Measurements from ENCODE around the gene NTSR2.
"Not testable (repeated sequence)": the region's sequence is repeated elsewhere in the genome, so short reads cannot be mapped to it uniquely, and the experiment has no call there.

Gene NTSR2

GRCh38 chr2:11674983-11675382 is 5.0 kb upstream of the NTSR2 start:
- no peak overlapping the region for H3K4me3 ChIP-seq (ENCODE audit: low read depth, low read length)
- H3K27me3 ChIP-seq (ENCODE audit: control insufficient read depth, insufficient read depth, low read length), result peaks cover 10% of the 10 kb centered on the region
- no peaks in the 10 kb centered on the region for H3K36me3 ChIP-seq (ENCODE audit: control insufficient read depth, insufficient read depth, low read length)
- no peak overlapping the region for H3K9ac ChIP-seq (ENCODE audit: low read depth, low read length)
- no peaks in the 10 kb centered on the region for H3K9me3 ChIP-seq (ENCODE audit: control insufficient read depth, insufficient read depth, low read length)
- H3K4me1 ChIP-seq (ENCODE audit: control insufficient read depth, insufficient read depth, low read length), result no peaks in the 10 kb centered on the region

DNA sequence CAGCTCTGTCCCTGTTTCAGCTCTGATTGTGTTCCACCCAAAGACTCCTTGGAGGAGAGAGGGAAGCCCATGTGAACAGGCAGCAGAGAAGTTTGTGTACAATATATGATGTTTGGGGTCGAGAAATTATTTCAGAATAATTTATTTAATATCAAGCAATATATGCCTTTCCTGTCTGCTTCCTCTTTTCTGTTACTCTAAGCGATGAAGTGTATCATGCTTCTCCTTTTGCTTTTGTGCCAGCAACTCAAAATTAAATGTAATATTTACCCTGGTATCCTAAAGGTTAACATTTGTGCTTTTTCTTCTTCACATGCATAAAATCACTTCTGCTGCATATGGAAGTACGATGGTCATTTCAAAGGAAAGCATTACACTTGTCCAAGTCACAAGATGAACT is 2.4 kb upstream of the NTSR2 start:
- no peak overlapping the region for H3K9ac ChIP-seq (ENCODE audit: low read depth, low read length)
- H3K4me3 ChIP-seq (ENCODE audit: low read depth, low read length), result no peak overlapping the region
- H3K9me3 ChIP-seq (ENCODE audit: control insufficient read depth, insufficient read depth, low read length), result no peaks in the 10 kb centered on the region
- H3K27me3 ChIP-seq (ENCODE audit: control insufficient read depth, insufficient read depth, low read length), result peaks cover 26% of the 10 kb centered on the region
- no peaks in the 10 kb centered on the region for H3K36me3 ChIP-seq (ENCODE audit: control insufficient read depth, insufficient read depth, low read length)
- no peaks in the 10 kb centered on the region for H3K4me1 ChIP-seq (ENCODE audit: control insufficient read depth, insufficient read depth, low read length)

DNA sequence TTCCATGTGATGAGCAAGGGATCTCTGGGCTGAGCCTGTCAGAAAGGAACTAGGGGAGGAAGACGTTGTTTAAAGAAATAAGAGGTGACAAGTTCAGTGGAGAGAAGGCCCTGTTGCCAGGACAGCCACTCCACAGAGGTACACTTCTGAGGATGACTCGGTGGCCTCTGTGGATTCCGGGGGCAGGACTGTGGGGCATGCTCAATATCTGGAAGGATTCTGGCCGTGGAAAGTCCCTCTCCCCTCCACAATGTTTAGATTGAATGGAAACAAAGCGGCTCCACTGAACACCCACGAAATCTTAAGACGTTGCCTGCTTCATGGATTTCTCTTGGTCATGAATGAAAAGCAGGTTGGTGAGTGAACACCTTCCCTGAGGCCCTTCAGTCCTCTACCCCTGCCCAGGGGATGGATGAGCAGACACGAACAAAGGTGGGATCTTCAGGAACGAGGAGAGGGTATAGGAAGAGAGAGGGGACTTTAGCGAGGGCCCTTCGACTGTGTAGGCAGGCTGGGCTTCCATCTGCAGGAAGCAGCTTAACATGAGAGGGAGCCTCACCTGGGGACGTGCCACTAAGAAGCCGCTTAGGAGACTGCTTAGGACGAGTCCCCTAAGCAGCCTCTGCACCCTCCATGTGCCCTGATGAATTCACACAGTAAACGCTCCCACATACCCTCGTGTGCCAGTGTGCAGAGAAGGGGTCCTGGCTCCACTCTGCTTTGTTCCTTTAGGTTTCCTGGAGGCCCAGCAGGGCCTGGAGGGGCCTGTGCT is 1.9 kb downstream of the NTSR2 start:
- H3K4me3 ChIP-seq (ENCODE audit: low read depth, low read length), result no peak overlapping the region
- H3K4me1 ChIP-seq (ENCODE audit: control insufficient read depth, insufficient read depth, low read length), result no peaks in the 10 kb centered on the region
- H3K9ac ChIP-seq (ENCODE audit: low read depth, low read length), result no peak overlapping the region
- no peaks in the 10 kb centered on the region for H3K36me3 ChIP-seq (ENCODE audit: control insufficient read depth, insufficient read depth, low read length)
- H3K27me3 ChIP-seq (ENCODE audit: control insufficient read depth, insufficient read depth, low read length), result peaks cover 26% of the 10 kb centered on the region
- H3K9me3 ChIP-seq (ENCODE audit: control insufficient read depth, insufficient read depth, low read length), result no peaks in the 10 kb centered on the region

DNA sequence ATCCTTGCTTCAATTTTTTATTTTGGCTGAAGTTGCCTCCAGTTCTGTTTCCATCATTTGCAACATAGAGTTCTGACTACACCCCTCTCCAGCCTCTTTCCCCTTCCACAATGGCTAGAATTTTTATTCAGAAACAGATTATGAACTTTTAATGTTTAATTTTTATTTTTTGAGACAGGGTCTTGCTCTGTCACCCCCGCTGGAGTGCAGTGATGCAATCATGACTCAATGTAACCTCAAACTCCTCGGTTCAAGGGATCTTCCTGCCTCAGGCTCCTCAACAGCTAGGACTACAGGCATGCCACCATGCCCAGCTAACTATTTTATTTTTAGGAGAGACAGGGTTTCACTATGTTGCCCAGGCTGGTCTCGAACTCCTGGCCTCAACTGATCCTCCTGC is 2.8 kb downstream of the NTSR2 start:
- peaks cover 26% of the 10 kb centered on the region for H3K27me3 ChIP-seq (ENCODE audit: control insufficient read depth, insufficient read depth, low read length)
- no peak overlapping the region for H3K9ac ChIP-seq (ENCODE audit: low read depth, low read length)
- no peaks in the 10 kb centered on the region for H3K4me1 ChIP-seq (ENCODE audit: control insufficient read depth, insufficient read depth, low read length)
- no peaks in the 10 kb centered on the region for H3K9me3 ChIP-seq (ENCODE audit: control insufficient read depth, insufficient read depth, low read length)
- H3K36me3 ChIP-seq (ENCODE audit: control insufficient read depth, insufficient read depth, low read length), result no peaks in the 10 kb centered on the region
- no peak overlapping the region for H3K4me3 ChIP-seq (ENCODE audit: low read depth, low read length)

GRCh38 chr2:11665510-11666362 is 4.3 kb downstream of the NTSR2 start:
- Histone ChIP-seq H3K9ac (ENCODE audit: low read depth, low read length) (no peak overlapping the region), H3K36me3 (ENCODE audit: control insufficient read depth, insufficient read depth, low read length) (no peaks in the 10 kb centered on the region), H3K9me3 (ENCODE audit: control insufficient read depth, insufficient read depth, low read length) (no peaks in the 10 kb centered on the region), H3K27me3 (ENCODE audit: control insufficient read depth, insufficient read depth, low read length) (peaks cover 23% of the 10 kb centered on the region), H3K4me1 (ENCODE audit: control insufficient read depth, insufficient read depth, low read length) (no peaks in the 10 kb centered on the region), H3K4me3 (ENCODE audit: low read depth, low read length) (no peak overlapping the region)

DNA sequence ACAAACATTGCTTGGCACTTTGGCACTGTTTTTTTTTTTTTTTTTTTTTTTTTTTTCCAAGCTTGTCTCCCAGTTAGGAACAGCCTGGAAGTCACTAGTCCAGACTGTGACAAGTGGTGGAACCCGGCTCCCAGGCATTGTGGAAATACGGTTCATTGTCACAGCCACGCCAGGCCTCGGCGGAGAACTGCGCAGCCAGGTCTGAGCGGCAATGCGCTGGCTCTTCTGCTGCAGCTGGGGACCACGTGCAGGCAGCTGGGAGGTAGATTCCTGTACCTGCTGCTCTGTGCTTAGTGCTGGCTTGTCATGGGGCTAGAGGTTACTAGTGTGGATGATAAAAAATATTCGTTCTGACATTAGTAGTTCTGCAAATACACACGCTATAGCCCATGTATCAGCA is 5.0 kb downstream of the NTSR2 start:
- no peaks in the 10 kb centered on the region for H3K9me3 ChIP-seq (ENCODE audit: control insufficient read depth, insufficient read depth, low read length)
- no peak overlapping the region for H3K4me3 ChIP-seq (ENCODE audit: low read depth, low read length)
- no peaks in the 10 kb centered on the region for H3K4me1 ChIP-seq (ENCODE audit: control insufficient read depth, insufficient read depth, low read length)
- no peak overlapping the region for H3K9ac ChIP-seq (ENCODE audit: low read depth, low read length)
- H3K36me3 ChIP-seq (ENCODE audit: control insufficient read depth, insufficient read depth, low read length), result no peaks in the 10 kb centered on the region
- peaks cover 16% of the 10 kb centered on the region for H3K27me3 ChIP-seq (ENCODE audit: control insufficient read depth, insufficient read depth, low read length)

- H3K9ac ChIP-seq (ENCODE audit: low read depth, low read length), result no peak overlapping the region
- no peaks in the 10 kb centered on the region for H3K9me3 ChIP-seq (ENCODE audit: control insufficient read depth, insufficient read depth, low read length)
Observed at GRCh38 chr2:11663427-11663826, 6.6 kb downstream of the NTSR2 start.

DNA sequence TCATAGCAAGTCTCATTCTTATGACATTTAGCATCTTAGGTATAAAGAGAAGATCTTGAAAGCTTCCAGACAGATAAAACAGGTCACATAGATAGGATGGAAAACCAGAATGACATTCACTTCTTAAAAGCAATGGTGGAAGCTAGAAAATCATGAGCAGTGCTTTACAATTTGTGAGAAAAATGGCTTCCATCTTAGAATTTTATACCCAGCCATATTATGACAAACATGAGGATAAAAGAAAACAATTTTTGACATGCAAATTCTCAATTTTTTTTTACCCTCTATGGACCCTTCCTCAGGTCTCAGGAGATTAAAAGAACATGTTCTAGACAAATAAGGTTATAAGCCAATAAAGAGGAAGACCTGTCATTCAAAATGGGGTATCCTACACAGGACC is 7.1 kb downstream of the NTSR2 start:
- H3K9me3 ChIP-seq (ENCODE audit: control insufficient read depth, insufficient read depth, low read length), result no peaks in the 10 kb centered on the region

More at GRCh38 chr2:11663427-11663826, 6.6 kb downstream of the NTSR2 start:
- Histone ChIP-seq H3K4me1 (ENCODE audit: control insufficient read depth, insufficient read depth, low read length) (no peaks in the 10 kb centered on the region), H3K4me3 (ENCODE audit: low read depth, low read length) (no peak overlapping the region), H3K27me3 (ENCODE audit: control insufficient read depth, insufficient read depth, low read length) (peaks cover 5% of the 10 kb centered on the region), H3K36me3 (ENCODE audit: control insufficient read depth, insufficient read depth, low read length) (no peaks in the 10 kb centered on the region)

DNA sequence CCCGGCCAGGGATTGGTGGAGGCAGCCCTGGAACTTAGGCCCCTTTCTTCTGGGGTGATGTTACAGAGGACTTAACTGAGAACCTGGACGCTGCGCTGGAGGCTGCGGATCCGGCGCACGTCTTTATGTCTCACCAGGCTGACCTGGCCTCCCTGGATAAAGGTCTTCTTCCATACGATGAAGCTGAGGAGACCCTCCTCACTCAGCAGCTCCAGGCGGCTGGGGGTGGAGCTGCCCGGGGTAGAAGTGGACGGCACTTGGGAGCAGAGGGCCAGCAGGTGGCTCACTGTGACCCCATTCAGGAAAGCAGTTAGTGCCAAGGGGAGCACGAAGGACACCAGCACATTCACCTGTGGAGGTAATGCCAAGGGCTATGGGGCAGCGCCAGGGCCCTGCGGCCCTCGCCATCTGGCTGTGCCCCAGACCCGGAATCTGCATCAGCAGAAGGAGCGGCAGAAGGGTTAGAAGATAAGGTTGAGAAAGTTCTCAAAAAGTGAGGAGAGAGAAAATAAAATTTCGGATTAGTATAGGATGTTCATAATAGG is 8.0 kb downstream of the NTSR2 start:
- Histone ChIP-seq H3K4me3 (ENCODE audit: low read depth, low read length) (no peak overlapping the region), H3K36me3 (ENCODE audit: control insufficient read depth, insufficient read depth, low read length) (no peaks in the 10 kb centered on the region), H3K4me1 (ENCODE audit: control insufficient read depth, insufficient read depth, low read length) (no peaks in the 10 kb centered on the region), H3K9ac (ENCODE audit: low read depth, low read length) (no peak overlapping the region), H3K27me3 (ENCODE audit: control insufficient read depth, insufficient read depth, low read length) (no peaks in the 10 kb centered on the region), H3K9me3 (ENCODE audit: control insufficient read depth, insufficient read depth, low read length) (no peaks in the 10 kb centered on the region)

More for the DNA sequence above, 7.1 kb downstream of the NTSR2 start:
- H3K27me3 ChIP-seq (ENCODE audit: control insufficient read depth, insufficient read depth, low read length), result no peaks in the 10 kb centered on the region
- no peak overlapping the region for H3K9ac ChIP-seq (ENCODE audit: low read depth, low read length)
- no peak overlapping the region for H3K4me3 ChIP-seq (ENCODE audit: low read depth, low read length)
- no peaks in the 10 kb centered on the region for H3K4me1 ChIP-seq (ENCODE audit: control insufficient read depth, insufficient read depth, low read length)
- no peaks in the 10 kb centered on the region for H3K36me3 ChIP-seq (ENCODE audit: control insufficient read depth, insufficient read depth, low read length)

DNA sequence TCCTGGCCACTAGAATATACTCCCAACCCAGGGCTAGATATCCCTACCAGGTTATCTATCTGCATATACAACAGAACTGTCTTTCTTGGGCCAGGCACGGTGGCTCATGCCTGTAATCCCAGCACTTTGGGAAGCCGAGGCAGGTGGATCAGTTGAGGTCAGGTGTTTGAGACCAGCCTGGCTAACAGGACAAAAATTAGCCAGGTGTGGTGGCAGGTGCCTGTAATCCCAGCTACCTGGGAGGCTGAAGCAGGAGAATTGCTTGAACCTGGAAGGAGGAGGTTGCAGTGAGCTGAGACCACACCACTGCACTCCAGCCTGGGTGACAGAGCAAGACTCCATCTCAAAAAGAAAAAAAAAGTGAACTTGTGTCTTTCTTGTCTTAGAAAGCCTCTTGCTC is 9.6 kb downstream of the NTSR2 start:
- not testable (repeated sequence) for H3K4me1 ChIP-seq (ENCODE audit: control insufficient read depth, insufficient read depth, low read length); H3K9me3 ChIP-seq (ENCODE audit: control insufficient read depth, insufficient read depth, low read length); H3K4me3 ChIP-seq (ENCODE audit: low read depth, low read length); H3K9ac ChIP-seq (ENCODE audit: low read depth, low read length); H3K36me3 ChIP-seq (ENCODE audit: control insufficient read depth, insufficient read depth, low read length); H3K27me3 ChIP-seq (ENCODE audit: control insufficient read depth, insufficient read depth, low read length)

DNA sequence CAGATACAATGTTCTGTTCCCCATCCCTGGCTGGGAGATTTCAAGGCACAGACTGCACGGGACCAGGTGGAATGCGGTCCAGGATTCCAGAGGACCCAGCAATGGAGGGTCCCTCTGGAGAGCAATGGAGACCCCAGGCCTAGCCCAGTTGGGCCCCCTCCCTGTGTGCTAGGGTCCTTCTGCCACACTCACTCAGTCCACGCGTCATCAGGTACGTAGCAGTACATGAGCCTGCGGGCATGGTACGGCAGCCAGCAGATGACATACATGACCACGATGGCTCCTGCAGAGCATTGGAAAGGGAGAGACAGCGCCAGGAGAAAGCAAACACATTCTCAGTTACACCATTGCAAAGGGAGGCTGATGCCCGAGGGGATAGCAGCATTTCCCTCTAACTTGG is 10.1 kb downstream of the NTSR2 start:
- Histone ChIP-seq H3K9ac (ENCODE audit: low read depth, low read length) (no peak overlapping the region), H3K27me3 (ENCODE audit: control insufficient read depth, insufficient read depth, low read length) (no peaks in the 10 kb centered on the region), H3K36me3 (ENCODE audit: control insufficient read depth, insufficient read depth, low read length) (no peaks in the 10 kb centered on the region), H3K4me3 (ENCODE audit: low read depth, low read length) (no peak overlapping the region), H3K4me1 (ENCODE audit: control insufficient read depth, insufficient read depth, low read length) (no peaks in the 10 kb centered on the region), H3K9me3 (ENCODE audit: control insufficient read depth, insufficient read depth, low read length) (no peaks in the 10 kb centered on the region)

DNA sequence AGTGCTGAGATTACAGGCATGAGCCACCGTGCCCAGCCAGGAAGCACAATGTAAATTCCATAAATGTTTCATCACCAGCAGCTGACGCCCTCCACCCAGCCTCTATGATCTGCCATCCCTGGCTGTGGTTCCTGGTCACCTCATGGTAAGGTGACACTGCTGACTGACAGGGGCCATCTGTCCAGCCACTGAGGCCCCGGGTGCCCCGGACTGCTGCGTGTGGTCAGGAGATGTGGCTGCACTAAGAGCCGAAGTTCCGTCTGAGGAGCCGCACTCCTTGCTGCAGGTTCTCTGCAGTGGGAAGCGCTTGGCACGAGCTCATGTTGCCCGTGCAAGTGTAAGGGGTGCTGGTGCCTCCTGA is 10.9 kb downstream of the NTSR2 start:
- Histone ChIP-seq H3K9me3 (ENCODE audit: control insufficient read depth, insufficient read depth, low read length) (no peaks in the 10 kb centered on the region), H3K27me3 (ENCODE audit: control insufficient read depth, insufficient read depth, low read length) (no peaks in the 10 kb centered on the region), H3K4me3 (ENCODE audit: low read depth, low read length) (no peak overlapping the region), H3K4me1 (ENCODE audit: control insufficient read depth, insufficient read depth, low read length) (no peaks in the 10 kb centered on the region), H3K9ac (ENCODE audit: low read depth, low read length) (no peak overlapping the region), H3K36me3 (ENCODE audit: control insufficient read depth, insufficient read depth, low read length) (no peaks in the 10 kb centered on the region)

Measured in iPS-15b (cell line).